ENCODE results near the gene P4HA2.

DNA sequence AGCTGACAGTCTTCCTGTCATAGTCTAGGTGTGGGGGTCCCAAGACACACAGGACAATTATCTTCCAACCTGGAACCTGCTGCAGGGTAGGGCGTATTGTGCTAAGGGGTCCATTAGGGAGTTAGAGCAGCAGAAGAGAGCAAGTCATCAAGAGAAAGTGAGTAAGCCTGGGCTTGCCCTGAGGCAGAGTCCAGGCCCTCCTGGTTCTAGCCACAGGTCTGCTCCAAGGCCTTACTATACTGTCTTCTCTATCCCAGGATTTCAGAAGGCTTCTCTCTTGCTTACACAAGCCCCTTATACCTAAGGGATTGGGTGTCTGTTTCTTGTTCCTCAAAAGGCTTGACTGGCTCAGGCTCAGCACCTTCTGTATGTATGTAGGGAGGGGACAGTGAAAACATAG lies 7.7 kb downstream of the P4HA2 start:
- TF ChIP-seq, protein P1, sequence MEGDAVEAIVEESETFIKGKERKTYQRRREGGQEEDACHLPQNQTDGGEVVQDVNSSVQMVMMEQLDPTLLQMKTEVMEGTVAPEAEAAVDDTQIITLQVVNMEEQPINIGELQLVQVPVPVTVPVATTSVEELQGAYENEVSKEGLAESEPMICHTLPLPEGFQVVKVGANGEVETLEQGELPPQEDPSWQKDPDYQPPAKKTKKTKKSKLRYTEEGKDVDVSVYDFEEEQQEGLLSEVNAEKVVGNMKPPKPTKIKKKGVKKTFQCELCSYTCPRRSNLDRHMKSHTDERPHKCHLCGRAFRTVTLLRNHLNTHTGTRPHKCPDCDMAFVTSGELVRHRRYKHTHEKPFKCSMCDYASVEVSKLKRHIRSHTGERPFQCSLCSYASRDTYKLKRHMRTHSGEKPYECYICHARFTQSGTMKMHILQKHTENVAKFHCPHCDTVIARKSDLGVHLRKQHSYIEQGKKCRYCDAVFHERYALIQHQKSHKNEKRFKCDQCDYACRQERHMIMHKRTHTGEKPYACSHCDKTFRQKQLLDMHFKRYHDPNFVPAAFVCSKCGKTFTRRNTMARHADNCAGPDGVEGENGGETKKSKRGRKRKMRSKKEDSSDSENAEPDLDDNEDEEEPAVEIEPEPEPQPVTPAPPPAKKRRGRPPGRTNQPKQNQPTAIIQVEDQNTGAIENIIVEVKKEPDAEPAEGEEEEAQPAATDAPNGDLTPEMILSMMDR (IDR thresholded peaks at IDR 0.05), result no peak
- no peak for TF ChIP-seq TCF7 (CRISPR knock-in tag; IDR thresholded peaks at IDR 0.05; ENCODE audit: low read depth)

Measured in WTC11 (cell line).